ENCODE measurements around the gene ZMYND12.

GRCh38 chr1:42423681-42424080, 32.1 kb downstream of the ZMYND12 start:
- no peak for TF ChIP-seq REST (IDR thresholded peaks at IDR 0.05; ENCODE audit: borderline replicate concordance)
- no peak for TF ChIP-seq POLR2AphosphoS5 (IDR thresholded peaks at IDR 0.05)
- no peak for TF ChIP-seq CTCF (IDR thresholded peaks at IDR 0.05; ENCODE audit: poor library complexity, severe bottlenecking)
- TF ChIP-seq EZH2 (IDR thresholded peaks at IDR 0.05; ENCODE audit: borderline replicate concordance, insufficient read depth, low read length, poor library complexity, severe bottlenecking), result no peak
- no peak for TF ChIP-seq TAF1 (IDR thresholded peaks at IDR 0.05; ENCODE audit: low read depth)
- no peak for TF ChIP-seq EP300 (conservative IDR thresholded peaks at IDR 0.05; ENCODE audit: poor library complexity, severe bottlenecking)
- TF ChIP-seq SMC3 (conservative IDR thresholded peaks at IDR 0.05; ENCODE audit: poor library complexity), result no peak
- TF ChIP-seq RAD21 (conservative IDR thresholded peaks at IDR 0.05), result no peak
